Esophagus muscularis mucosa (tissue), 4 donors: Measurements from ENCODE around the gene ZNF469. TPM values are rescaled to one million over a fixed set of nuclear protein-coding genes. Genes with fewer than 3 reads are reported as not detected.
"Not testable (repeated sequence)": the region's sequence is repeated elsewhere in the genome, so short reads cannot be mapped to it uniquely, and the experiment has no call there.

ENCODE experiments used
- DNase-seq: peaks from one replicate; pipeline ENCODE4 v3.0.0-alpha.2; 2017; ENCODE audit errors: extremely low spot score
- H3K27ac ChIP-seq, 4 donors: fragments of 200-600 bp; sonication (generic); replicated peaks in 1 of 4; 1 replicate in 3 of 4; 2 replicates in 1 of 4; pipeline ENCODE4 v1.5.1; 2016 to 2019; ENCODE audit warnings: mild to moderate bottlenecking in 1 of 4
- H3K27me3 ChIP-seq, 4 donors: fragments of 200-600 bp; sonication (generic); one replicate each; pipeline versions ENCODE4 v1.5.1 to v1.6.0; 2016 to 2019
- H3K36me3 ChIP-seq, 4 donors: fragments of 200-600 bp; sonication (generic); one replicate each; pipeline ENCODE4 v1.5.1; 2016 to 2019
- H3K4me1 ChIP-seq, 4 donors: fragments of 200-600 bp; sonication (generic); one replicate each; pipeline ENCODE4 v1.5.1; 2016 to 2019
- H3K4me3 ChIP-seq, 4 donors: fragments of 200-600 bp; sonication (generic); 1 replicate in 2 of 4; 2 replicates in 2 of 4; pipeline ENCODE4 v1.5.1; 2016 to 2019; ENCODE audit warnings: mild to moderate bottlenecking in 4 of 4, moderate library complexity in 1 of 4
- H3K9me3 ChIP-seq, 4 donors: fragments of 200-600 bp; sonication (generic); 1 replicate in 3 of 4; 2 replicates in 1 of 4; pipeline ENCODE4 v1.5.1; 2016 to 2019
- EP300 ChIP-seq: sonication (generic); formaldehyde crosslinking; IDR thresholded peaks from one replicate; pipeline ENCODE4 v1.6.1; 2017; ENCODE audit warnings: antibody characterized with exemption
- POLR2A ChIP-seq: fragments of 450-650 bp; IDR thresholded peaks from one replicate; pipeline ENCODE4 v1.6.1; 2017; ENCODE audit warnings: antibody characterized with exemption, moderate library complexity, mild to moderate bottlenecking, low read depth
- POLR2AphosphoS5 ChIP-seq, 2 donors: sonication (generic); formaldehyde crosslinking; IDR thresholded peaks; one replicate each; pipeline ENCODE4 v1.6.1; 2017; ENCODE audit warnings: antibody characterized with exemption in 2 of 2
- WGBS: methylation state at CpG from one replicate; pipeline ENCODE4 v1.1.5; 2018; 5-methylcytosine and 5-hydroxymethylcytosine counted together
- intact Hi-C: fragments of 100-400 bp; cut with DNase I; formaldehyde crosslinking; loops from one replicate; pipeline ENCODE4 v1.15.1; 2023
- total RNA-seq, 4 donors: library from RNA; depleted of rRNA; stranded (reverse); fragments of >200 nt; gene quantifications; one replicate each; pipeline versions ENCODE4 v1.1.0 to v1.2.1, GENCODE V29; 2016
- TF ChIP-seq, protein P1 (sequence below), 3 experiments: fragments of 200-600 bp in 2 of 3; fragments of 450-650 bp in 1 of 3; sonication (generic) in 2 of 3; IDR thresholded peaks; one replicate each; pipeline ENCODE4 v1.5.1; 2017 to 2019; ENCODE audit warnings: antibody characterized with exemption in 3 of 3, mild to moderate bottlenecking in 2 of 3, moderate library complexity in 1 of 3

ZNF469 gene
- total RNA-seq, 4 donors from 2014 or later, result 1.2 to 3.7 (median 2.2) TPM

DNA sequence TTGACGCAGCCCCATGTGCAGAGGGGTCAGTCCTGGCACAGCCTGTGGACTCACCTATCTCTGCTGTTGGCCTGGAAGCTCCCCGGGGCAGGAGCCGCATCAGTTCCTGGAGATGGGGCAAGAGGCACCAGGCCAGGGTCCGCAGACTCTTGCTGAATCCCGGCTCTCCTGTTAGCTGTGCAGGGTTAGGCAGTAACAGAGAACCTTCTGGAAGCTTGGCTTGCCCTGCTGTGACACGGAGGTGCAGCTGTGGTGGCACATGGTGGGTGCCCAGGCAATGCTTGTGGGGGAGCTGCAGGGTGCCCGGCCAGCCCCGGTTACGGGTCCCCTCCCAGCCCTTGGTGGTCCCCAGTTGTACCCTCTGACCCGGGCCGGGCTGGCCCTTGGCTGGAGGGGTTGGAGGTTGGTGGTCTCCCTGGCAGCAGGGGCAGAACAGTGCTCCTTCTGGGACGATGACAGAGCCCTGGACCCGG lies 26.0 kb upstream of the ZNF469 start:
- no peaks in the 10 kb centered on the region for H3K36me3 ChIP-seq
- TF ChIP-seq, protein P1, sequence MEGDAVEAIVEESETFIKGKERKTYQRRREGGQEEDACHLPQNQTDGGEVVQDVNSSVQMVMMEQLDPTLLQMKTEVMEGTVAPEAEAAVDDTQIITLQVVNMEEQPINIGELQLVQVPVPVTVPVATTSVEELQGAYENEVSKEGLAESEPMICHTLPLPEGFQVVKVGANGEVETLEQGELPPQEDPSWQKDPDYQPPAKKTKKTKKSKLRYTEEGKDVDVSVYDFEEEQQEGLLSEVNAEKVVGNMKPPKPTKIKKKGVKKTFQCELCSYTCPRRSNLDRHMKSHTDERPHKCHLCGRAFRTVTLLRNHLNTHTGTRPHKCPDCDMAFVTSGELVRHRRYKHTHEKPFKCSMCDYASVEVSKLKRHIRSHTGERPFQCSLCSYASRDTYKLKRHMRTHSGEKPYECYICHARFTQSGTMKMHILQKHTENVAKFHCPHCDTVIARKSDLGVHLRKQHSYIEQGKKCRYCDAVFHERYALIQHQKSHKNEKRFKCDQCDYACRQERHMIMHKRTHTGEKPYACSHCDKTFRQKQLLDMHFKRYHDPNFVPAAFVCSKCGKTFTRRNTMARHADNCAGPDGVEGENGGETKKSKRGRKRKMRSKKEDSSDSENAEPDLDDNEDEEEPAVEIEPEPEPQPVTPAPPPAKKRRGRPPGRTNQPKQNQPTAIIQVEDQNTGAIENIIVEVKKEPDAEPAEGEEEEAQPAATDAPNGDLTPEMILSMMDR (IDR thresholded peaks at IDR 0.05), result no peak
- TF ChIP-seq EP300 (no peak), POLR2A (no peak)
- no peaks in the 10 kb centered on the region for H3K4me1 ChIP-seq
- H3K27me3 ChIP-seq, result peaks cover 0 to 6% (median 0%) of the 10 kb centered on the region in 4 donors
- no peak overlapping the region for H3K27ac ChIP-seq
- no peak for DNase-seq
- H3K9me3 ChIP-seq, result no peaks in the 10 kb centered on the region
- intact Hi-C loops, result no loop called here
- WGBS, result 84% methylated on average over 10 of the region's 13 CpGs
- no peak overlapping the region for H3K4me3 ChIP-seq

DNA sequence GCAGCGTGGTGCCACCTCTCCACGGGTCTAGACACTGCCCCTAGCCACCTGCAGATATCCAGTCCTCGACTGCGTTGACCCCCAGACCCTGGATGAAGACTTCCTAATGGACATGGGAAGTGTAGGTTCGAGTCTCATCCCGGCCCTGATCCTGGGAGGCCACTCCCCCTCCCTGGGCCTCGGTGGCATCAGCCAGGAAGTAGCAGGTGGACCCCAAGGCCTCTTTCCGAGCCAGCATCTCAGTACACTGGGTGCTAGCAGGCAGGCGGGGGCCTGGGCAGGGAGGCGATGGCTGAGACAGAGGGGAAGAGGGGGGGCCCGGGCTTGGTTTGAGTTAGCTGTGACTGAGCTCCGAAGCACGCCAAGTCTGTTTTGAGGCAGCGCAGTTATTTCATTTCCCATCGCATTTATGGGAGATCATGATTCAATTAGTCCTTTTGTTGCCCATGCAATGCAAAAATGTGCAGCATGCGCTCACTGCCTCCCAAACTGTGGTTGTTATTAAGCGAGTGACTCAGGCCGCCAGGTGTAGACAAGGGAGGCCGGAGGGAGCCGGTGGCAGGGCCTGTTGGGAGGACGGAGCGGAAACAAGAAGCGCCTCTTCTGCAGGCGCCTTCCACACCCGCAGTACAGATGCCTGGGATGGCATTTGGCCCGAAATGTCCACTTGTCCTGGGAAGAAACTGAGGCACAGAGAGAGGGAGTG lies 25.3 kb upstream of the ZNF469 start:
- no peak for DNase-seq
- 92% methylated on average over 20 of the region's 26 CpGs for WGBS

DNA sequence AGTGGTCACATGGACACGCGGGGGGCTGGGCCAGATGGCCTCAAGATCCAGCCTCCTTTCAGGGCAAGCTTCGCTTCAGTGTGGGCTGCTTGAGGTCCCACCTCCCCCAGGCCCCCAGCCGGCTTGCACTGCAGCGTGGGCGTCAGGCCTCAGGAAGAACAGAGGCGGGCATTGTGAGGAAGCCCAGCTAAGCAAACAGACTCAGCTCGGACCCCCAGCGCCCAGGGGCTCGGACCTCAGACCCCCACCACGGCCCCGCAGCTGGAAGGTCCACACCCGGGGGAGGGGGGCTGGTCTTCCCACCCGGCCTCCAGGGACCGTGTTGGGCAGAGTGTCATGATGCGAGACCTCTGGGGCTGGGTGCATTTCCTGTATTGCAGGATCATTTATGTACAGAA lies 24.7 kb upstream of the ZNF469 start:
- no peak overlapping the region for H3K27ac ChIP-seq
- no peak overlapping the region for H3K4me3 ChIP-seq
- H3K36me3 ChIP-seq, result no peaks in the 10 kb centered on the region
- no peak for DNase-seq
- TF ChIP-seq POLR2A, result no peak
- peaks cover 0 to 6% (median 0%) of the 10 kb centered on the region in 4 donors for H3K27me3 ChIP-seq
- H3K4me1 ChIP-seq, result no peaks in the 10 kb centered on the region
- peaks cover 0 to 9% (median 3%) of the 10 kb centered on the region in 4 donors for H3K9me3 ChIP-seq
- intact Hi-C loops, result no loop called here
- WGBS, result 66% methylated on average over 15 of the region's 16 CpGs

More for the DNA sequence above, 25.3 kb upstream of the ZNF469 start:
- no peak overlapping the region for H3K27ac ChIP-seq
- no peak overlapping the region for H3K4me3 ChIP-seq
- H3K4me1 ChIP-seq, result no peaks in the 10 kb centered on the region
- H3K36me3 ChIP-seq, result no peaks in the 10 kb centered on the region
- H3K27me3 ChIP-seq, result peaks cover 0 to 6% (median 0%) of the 10 kb centered on the region in 4 donors
- no peak for TF ChIP-seq POLR2A
- TF ChIP-seq, protein P1 (IDR thresholded peaks at IDR 0.05), result no peak
- TF ChIP-seq EP300, result no peak
- TF ChIP-seq POLR2AphosphoS5 (IDR thresholded peaks at IDR 0.05), result no peak
- H3K9me3 ChIP-seq, result peaks cover 0 to 6% (median under 1%) of the 10 kb centered on the region in 4 donors
- intact Hi-C loops, result no loop called here

DNA sequence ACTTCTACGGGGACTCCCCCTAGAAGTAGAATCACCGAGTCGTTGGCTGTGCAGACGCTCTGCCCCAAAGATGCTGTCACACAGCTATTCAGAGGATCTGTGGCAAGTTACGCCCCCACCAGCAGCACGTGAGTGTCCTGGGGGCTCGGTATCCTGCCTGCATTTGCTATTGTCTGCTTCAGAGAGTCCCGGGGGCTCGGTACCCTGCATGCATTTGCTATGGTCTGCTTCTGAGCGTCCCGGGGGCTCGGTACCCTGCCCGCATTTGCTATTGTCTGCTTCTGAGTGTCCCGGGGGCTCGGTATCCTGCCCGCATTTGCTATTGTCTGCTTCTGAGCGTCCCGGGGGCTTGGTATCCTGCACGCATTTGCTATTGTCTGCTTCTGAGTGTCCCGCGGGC lies 23.8 kb upstream of the ZNF469 start:
- 81% methylated on average over 19 of the region's 21 CpGs for WGBS

DNA sequence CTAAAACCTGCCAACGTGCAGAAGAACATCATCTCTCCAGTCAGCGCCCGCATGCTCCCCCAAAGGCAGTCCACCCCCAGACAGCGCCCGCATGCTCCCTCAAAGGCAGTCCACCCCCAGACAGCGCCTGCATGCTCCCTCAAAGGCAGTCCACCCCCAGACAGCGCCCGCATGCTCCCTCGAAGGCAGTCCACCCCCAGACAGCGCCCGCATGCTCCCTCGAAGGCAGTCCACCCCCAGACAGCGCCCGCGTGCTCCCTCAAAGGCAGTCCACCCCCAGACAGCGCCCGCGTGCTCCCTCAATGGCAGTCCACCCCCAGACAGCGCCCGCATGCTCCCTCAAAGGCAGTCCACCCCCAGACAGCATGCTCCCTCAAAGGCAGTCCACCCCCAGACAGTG lies 22.4 kb upstream of the ZNF469 start:
- WGBS, result 94% methylated on average over 10 of the region's 20 CpGs
- H3K9me3 ChIP-seq, result peaks cover 0 to 15% (median 5%) of the 10 kb centered on the region in 4 donors
- H3K27me3 ChIP-seq, H3K4me1 ChIP-seq, H3K4me3 ChIP-seq, H3K36me3 ChIP-seq, DNase-seq, intact Hi-C loops, H3K27ac ChIP-seq: not testable (repeated sequence)

More for the DNA sequence above, 23.8 kb upstream of the ZNF469 start:
- Histone ChIP-seq H3K27me3 (peaks cover 0 to 6% (median 0%) of the 10 kb centered on the region in 4 donors), H3K36me3 (no peaks in the 10 kb centered on the region), H3K9me3 (peaks cover 0 to 15% (median 5%) of the 10 kb centered on the region in 4 donors), H3K4me3 (no peak overlapping the region), H3K27ac (no peak overlapping the region), H3K4me1 (no peaks in the 10 kb centered on the region)
- TF ChIP-seq POLR2AphosphoS5 (IDR thresholded peaks at IDR 0.05) (no peak), EP300 (no peak), POLR2A (no peak)
- TF ChIP-seq, protein P1 (IDR thresholded peaks at IDR 0.05), result no peak
- DNase-seq, result no peak
- intact Hi-C loops, result no loop called here
